Femur (tissue), 1 donor: Measurements from ENCODE around the gene KRTAP9-8.
"Not testable (repeated sequence)": the region's sequence is repeated elsewhere in the genome, so short reads cannot be mapped to it uniquely, and the experiment has no call there.

Experiments used
- DNase-seq: peaks from one replicate; pipeline ENCODE4 v3.0.0-alpha.2; 2017

Gene KRTAP9-8, protein sequence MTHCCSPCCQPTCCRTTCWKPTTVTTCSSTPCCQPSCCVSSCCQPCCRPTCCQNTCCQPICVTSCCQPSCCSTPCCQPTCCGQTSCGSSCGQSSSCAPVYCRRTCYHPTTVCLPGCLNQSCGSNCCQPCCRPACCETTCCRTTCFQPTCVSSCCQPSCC

GRCh38 chr17:41237949-41238437 lies at the start of gene KRTAP9-8:
KRTAP9-8 (plus strand) TSS chr17:41237999; CDS start chr17:41238052, 53 bp downstream.
- not testable (repeated sequence) for DNase-seq

GRCh38 chr17:41189837-41190318 lies 47.9 kb upstream of the KRTAP9-8 start, which contains the start of gene KRTAP9-1:
KRTAP9-1 (plus strand) TSS chr17:41189887; CDS start chr17:41189887, 0 bp downstream.
- DNase-seq, result not testable (repeated sequence)

- DNase-seq, result no peak
These were observed 47.5 kb upstream of the KRTAP9-8 start for GRCh38 chr17:41190328-41190727.

- DNase-seq, result no peak
These were observed 41.7 kb upstream of the KRTAP9-8 start for GRCh38 chr17:41196068-41196467.

DNA sequence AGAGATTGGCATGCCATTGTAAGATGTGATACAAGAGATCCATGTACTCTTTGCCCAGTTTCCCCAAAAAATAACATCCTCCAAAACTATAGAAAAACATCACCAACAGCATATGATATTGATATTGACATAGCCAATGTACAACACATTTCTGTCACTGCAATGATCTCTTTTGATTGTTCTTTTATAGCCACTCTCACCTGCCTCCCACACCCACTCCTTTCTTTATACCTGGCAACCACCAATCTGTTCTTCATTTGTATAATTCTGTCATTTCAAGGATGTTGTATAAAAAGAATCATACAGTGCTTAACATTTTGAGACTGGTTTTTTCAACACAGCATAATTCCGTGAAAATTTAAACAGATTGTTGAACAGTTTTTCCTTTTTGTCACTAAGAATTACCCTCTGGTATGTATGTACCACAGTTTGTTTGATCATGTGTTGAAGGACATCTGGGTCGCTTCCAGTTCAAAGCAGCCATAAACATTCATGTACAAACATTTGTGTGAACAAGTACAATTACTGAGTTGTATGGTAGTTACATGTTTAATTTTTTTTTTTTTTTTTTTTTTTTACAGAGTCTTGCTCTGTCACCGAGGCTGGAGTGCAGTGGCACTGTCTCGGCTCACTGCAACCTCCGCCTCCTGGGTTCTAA lies 38.2 kb upstream of the KRTAP9-8 start:
- DNase-seq, result no peak

DNA sequence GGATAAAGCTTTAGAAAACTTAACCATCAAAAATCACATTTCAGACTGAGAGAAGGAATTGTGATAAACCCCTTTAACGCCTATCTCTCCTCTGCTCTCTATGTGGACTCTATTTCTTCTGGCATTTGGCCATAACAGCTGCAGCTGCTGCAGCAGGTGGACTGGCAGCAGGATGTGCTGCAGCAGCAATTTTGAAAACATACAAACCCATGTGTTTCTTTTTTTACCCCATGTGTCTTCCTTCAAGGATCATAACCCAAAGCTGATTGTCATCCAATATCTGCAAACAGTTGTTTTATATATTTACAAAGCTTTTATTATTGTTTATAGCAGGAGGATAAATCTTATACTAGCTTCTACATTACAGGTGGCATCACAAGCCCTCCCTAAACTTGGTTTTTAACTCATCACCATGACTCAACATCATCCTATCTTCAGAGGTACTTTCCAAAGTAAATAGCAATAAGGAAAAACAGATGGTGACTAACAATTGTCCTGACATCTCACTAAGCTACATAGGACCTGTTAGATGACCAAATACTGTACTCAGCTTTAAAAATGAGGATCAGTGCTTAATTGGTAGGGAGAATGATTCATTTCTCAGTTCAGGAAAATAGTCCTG lies 25.8 kb upstream of the KRTAP9-8 start:
- DNase-seq, result no peak

- no peak for DNase-seq
These were observed 25.2 kb upstream of the KRTAP9-8 start for GRCh38 chr17:41212524-41213169.

DNA sequence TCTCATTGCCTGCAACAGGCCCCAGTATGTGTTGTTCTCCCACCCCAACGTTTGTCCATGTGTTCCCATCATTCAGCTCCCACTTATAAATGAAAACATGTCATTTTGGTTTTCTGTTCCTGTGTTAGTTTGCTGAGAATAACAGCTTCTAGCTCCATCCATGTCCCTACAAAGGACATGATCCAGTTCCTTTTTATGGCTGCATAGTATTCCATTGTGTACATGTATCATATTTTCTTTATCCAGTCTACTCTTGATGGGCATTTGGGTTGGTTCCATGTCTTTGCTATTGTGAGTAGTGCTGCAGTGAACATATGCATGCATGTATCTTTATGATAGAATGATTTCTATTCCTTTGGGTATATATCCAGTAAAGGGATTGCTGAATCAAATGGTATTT lies 22.1 kb upstream of the KRTAP9-8 start:
- DNase-seq, result no peak

- no peak for DNase-seq
These were observed 14.0 kb upstream of the KRTAP9-8 start for GRCh38 chr17:41223821-41224220.

DNA sequence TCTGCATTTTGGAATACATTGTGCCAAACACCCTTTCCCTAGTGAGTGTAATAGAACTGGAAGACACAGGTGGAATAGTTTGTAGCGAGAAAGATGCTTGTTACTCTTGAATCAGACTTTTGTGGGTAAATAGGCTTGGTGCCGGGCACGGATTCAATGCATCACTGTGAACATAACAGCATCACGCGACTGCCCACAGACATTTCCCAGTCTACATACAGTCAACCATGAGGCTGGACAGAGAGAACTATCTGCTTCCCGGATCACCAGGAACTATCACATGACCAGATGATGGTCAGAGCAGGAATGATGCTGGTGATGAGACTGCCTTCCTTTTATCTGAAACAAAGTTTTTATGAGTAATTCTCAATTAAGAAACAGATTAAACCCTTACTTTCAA lies 11.7 kb upstream of the KRTAP9-8 start:
- no peak for DNase-seq

DNA sequence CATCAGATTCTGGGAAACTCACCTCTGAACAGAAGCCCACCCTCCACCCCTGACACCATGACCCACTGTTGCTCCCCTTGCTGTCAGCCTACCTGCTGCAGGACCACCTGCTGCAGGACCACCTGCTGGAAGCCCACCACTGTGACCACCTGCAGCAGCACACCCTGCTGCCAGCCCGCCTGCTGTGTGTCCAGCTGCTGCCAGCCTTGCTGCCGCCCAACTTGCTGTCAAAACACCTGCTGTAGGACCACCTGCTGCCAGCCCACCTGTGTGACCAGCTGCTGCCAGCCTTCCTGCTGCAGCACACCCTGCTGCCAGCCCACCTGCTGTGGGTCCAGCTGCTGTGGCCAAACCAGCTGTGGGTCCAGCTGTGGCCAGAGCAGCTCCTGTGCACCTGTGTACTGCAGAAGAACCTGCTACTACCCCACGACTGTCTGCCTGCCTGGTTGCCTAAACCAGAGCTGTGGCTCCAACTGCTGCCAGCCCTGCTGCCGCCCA lies 11.2 kb upstream of the KRTAP9-8 start, which contains the start of gene KRTAP9-2:
KRTAP9-2 (plus strand) TSS at position 51 of the 498 bp plus-strand sequence; CDS start at position 58, 7 bp downstream.
- DNase-seq, result not testable (repeated sequence)

DNA sequence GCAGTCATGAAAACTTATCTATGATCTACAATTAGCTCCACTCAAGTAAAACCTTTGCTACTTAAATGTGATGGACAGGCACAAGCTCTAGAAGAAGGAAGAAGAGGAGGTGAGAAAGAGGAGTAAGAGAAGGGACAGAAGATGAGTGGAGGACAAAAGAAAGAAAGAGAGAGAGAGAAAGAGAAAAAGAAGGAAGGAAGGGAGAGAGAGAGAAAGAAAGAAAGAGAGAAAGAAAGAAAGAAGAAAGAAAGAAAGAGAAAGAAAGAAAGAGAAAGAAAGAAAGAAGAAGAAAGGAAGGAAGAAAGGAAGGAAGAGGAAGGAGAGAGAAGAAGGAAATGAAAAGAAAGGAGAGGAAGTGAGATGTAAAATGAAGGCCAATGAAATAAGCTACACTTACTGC lies 7.7 kb upstream of the KRTAP9-8 start:
- DNase-seq, result no peak

- no peak for DNase-seq
These were observed 6.1 kb upstream of the KRTAP9-8 start for GRCh38 chr17:41231731-41232130.

- DNase-seq, result not testable (repeated sequence)
These were observed 5.2 kb upstream of the KRTAP9-8 start, which contains the start of gene KRTAP9-3 for GRCh38 chr17:41232399-41233105. KRTAP9-3 (plus strand) TSS chr17:41232449; CDS start chr17:41232502, 53 bp downstream.

GRCh38 chr17:41237116-41237515 lies 683 bp upstream of the KRTAP9-8 start:
- DNase-seq, result not testable (repeated sequence)

DNA sequence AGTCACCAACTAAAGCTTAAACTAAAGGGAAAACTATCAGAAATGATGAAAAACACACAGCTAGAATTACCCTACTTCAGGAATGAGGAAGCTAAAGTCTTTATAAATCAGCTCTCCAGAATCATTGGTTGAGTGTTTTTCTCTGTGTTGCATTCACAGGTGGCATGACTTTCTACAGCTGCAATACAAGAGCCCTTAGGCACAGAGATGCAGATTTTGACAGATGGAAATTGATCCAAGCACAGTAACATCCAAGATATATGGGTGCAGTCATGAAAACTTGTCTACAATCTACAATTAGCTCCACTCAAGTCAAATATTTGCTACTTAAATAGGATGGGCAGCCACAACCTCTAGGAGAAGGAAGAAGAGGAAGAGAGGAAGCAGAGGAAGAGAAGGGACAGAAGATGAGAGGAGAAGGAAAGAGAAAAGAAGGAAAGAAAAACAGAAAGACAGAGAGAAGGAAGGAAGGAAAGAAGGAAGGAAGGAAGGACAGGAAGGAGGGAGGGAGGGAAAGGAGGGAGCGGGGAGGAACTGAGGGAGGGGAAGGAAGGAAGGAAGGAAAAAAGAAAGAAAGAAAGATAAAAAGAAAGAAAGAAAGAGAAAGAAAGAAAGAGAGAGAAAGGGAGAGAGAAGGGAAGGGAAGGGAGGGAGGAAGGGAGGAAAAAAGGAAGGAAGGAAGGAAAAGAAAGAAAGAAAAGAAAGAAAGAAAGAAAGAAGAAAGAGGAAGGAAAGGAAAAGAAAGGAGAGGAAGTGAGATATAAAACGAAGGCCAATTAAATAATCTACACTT lies 9.4 kb downstream of the KRTAP9-8 start:
- DNase-seq, result not testable (repeated sequence)

- not testable (repeated sequence) for DNase-seq
These were observed 11.9 kb downstream of the KRTAP9-8 start, which contains the start of gene KRTAP9-4 for GRCh38 chr17:41249637-41250240. KRTAP9-4 (plus strand) TSS chr17:41249687; CDS start chr17:41249721, 34 bp downstream.

GRCh38 chr17:41251261-41251660 lies 13.5 kb downstream of the KRTAP9-8 start:
- no peak for DNase-seq

- DNase-seq, result no peak
These were observed 17.1 kb downstream of the KRTAP9-8 start for GRCh38 chr17:41254861-41255260.
